ENCODE measurements around the gene JMJD1C.
"Not testable (repeated sequence)": the region's sequence is repeated elsewhere in the genome, so short reads cannot be mapped to it uniquely, and the experiment has no call there.

The JMJD1C gene

GRCh38 chr10:63344269-63344668 is 121.5 kb downstream of the JMJD1C start:
- no peak for DNase-seq

GRCh38 chr10:63343476-63343875 is 122.3 kb downstream of the JMJD1C start:
- no peak for DNase-seq

- not testable (repeated sequence) for DNase-seq
Measured at GRCh38 chr10:63339640-63340039, 126.1 kb downstream of the JMJD1C start.

GRCh38 chr10:63337455-63338251 is 128.1 kb downstream of the JMJD1C start:
- no peak for DNase-seq

- no peak for DNase-seq
Measured at GRCh38 chr10:63331586-63331985, 134.2 kb downstream of the JMJD1C start.

DNA sequence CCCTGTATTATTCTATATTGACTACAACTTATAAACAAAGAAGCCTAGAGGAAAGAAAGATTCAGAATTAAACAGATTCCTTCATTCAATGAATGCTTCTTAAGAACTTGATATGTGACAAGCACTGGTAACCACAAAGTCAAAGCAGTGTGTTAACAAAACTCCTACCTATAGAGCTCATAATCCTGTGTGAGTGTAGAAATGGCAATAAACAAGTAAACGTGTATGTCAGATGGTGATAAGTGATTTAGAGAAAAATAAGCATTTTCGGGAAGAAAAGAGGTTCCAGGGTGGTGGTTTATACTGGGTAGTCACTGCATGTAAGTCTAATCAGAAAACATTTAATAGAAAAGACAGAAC is 141.3 kb downstream of the JMJD1C start:
- no peak for DNase-seq

DNA sequence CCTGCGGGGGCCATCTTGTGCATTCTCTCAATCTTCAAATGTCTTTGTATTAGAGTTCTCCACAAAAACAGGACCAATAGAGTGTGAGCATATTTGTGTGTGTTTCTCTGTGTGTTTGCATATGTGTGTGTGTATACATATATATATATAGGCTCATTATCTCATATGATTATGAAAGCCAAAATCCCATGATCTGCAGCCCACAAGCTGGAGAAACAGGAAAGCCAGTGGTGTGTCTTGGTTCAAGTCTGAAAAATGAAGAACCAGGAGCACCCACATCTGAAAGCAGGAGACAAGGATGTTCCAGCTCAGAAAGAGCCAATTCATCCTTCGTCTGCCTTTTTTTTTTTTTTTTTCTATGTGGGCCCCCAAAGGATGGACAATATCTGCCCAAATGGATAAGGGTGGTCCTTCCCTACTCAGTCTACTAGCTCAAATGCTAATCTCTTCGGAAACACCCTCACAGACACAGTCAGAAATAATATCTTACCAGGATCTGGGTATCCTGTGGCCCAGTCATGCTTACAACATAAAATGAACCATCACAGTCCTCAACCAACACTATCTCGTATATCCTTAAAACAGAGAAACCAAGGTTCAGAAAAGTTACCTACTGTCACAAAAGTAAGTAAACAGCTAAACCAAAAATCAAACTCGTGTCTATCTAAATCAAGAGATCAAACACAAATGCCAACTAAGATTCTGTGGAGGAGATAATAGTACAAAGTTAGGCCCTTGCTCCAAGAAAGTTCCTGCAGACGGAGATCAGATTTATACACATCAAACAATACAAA is 141.9 kb downstream of the JMJD1C start:
- no peak for DNase-seq

DNA sequence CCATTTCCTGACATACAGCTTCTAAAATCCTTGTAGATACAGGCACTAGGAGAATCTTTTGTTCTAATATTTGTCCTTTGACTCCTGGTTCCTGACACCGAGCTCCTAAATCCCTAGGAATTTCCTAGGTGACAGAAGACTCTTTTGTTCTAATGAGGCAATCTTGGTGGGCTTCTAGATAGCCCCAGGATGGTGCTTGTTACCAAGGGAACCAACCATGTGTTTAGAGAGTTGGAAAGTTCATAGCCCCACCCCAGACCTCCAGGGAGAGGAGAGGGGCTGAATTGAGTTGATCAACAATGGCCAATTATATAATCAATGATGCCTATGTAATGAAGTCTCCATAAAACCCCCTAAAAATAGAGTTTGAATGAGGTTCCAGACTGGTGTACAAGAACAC is 145.1 kb downstream of the JMJD1C start:
- no peak for DNase-seq

- no peak for DNase-seq
Measured at GRCh38 chr10:63319231-63319630, 146.5 kb downstream of the JMJD1C start.

DNA sequence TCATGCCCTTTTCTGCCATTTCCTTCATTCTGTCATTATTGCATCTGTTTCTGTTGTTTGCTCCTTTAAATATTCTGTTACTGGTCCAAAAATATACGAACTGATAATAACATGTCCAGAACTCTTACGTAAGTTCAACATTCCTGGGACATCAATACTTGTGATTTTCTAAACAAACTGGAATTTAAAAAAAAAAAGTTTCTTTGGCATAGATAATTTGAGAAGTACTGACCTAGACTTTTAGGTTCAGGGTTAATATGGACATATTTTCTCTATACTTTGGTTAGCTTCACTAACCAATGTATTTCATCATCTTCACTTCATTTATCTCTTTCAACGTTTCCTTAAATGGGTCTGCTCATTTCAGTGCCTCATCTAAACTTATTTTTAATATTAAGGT is 147.3 kb downstream of the JMJD1C start:
- no peak for DNase-seq

- no peak for DNase-seq
Measured at GRCh38 chr10:63314020-63314419, 151.8 kb downstream of the JMJD1C start.

GRCh38 chr10:63313066-63313717 is 152.6 kb downstream of the JMJD1C start:
- no peak for DNase-seq

DNA sequence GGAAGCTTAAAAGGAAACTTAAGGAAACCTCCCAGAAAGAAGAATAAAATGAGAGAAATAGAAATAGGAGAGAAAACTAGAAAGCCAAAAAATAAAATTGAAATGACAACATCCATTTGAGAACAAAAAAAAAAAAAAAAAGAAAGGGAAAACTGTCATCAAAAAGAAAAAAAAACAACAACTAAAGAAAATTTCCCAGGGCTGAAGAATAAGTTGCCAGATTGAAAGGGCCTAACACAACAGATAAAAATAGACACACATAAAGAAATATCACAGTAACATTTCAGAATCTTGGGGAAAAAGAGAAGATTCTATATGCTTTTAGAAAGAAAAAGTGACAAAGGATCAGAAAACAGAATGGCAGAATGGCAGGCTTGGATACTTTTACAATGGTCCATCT is 157.1 kb downstream of the JMJD1C start:
- no peak for DNase-seq

- DNase-seq: no peak
Measured at GRCh38 chr10:63304146-63304545, 161.6 kb downstream of the JMJD1C start.

- no peak for DNase-seq
Measured at GRCh38 chr10:63300801-63301200, 165.0 kb downstream of the JMJD1C start.

DNA sequence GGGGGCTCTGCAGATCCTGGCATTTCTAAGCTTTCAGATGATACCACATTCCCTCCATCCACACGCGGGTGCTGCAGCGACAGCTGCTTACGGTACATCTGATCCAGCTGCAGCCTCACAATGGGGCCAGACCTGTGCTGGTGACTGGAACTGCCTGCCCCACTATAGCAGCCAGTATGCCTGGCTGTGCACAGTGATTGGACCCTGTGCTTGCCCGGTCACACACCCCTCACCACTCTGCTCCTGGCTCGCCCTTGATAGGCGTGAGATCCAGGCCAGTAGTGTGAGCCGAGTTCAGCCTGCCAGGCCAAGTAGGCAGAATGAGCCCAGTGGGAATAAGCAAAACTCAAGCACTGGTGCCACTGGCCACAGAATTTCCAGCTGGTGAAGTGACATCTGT is 167.8 kb downstream of the JMJD1C start:
- DNase-seq: no peak

GRCh38 chr10:63294781-63295180 is 171.0 kb downstream of the JMJD1C start:
- DNase-seq: no peak

DNA sequence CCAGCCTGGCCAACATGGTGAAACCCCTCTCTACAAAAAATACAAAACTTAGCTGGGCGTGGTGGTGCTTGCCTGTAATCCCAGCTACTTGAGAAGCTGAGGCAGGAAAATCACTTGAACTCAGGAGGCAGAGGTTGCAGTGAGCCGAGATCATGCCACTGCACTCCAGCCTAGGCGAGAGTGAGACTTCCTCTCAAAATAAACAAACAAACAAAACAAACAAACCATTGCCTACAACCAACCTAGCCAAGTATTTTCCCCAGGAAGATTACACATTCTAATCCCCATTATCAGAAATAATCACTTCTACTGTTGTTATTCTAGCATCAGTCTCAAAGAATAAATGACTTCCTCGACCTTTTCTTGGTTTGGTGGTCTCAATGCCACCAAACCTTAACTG is 172.9 kb downstream of the JMJD1C start:
- not testable (repeated sequence) for DNase-seq

GRCh38 chr10:63288170-63288569 is 177.6 kb downstream of the JMJD1C start:
- no peak for DNase-seq

DNA sequence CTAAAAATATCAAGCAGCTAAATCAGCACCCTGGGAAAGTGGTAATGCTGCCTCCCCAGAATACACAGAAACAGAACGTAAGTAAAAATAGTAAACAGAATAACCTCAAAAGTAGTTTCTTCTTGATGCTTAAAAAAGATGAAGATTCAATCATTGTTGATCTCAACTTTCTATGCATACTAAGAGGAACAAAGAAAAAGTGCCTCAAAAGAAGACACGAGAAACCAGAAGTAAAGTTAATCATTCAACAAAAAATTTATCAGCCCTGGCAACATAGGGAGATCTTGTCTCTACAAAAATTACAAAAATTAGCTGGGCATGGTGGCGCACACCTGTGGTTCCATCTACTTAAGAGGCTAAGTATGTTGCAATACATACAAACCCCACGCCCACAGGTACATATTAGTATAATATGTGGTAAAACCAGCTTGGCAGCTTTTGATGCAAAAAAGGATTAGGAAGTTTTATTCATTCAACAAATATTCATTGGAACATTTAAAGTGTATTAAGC is 179.0 kb downstream of the JMJD1C start:
- DNase-seq: no peak

- no peak for DNase-seq
Measured at GRCh38 chr10:63286340-63286739, 179.4 kb downstream of the JMJD1C start.

- not testable (repeated sequence) for DNase-seq
Measured at GRCh38 chr10:63283901-63284300, 181.9 kb downstream of the JMJD1C start.

- DNase-seq: no peak
Measured at GRCh38 chr10:63283093-63283492, 182.7 kb downstream of the JMJD1C start.

DNA sequence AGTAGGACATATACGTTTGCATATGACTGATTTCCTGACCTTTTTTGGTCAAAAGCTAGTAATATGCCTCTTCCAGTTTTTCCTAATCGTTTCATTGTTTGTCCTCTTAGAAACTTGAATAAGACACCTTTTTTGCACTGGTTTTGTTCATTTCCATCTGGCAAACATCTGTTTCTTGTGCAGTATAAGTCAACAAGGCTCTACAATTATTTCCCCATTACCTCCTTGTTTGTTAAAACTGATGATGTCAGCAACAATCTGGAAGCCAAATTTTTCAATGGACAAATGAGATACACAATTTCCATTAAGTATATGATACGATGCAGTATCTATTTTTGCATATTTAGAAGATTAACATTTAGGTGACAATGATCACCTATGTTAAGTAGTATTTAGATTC is 183.8 kb downstream of the JMJD1C start:
- no peak for DNase-seq

Measured in NCI-H146 (cell line).